Measurements from ENCODE around the gene POLRMT. TPM values are rescaled to one million over a fixed set of nuclear protein-coding genes. Genes with fewer than 3 reads are reported as not detected.

Gene POLRMT
- total RNA-seq, 1 donor from 2014 or later, result 45.3 TPM

DNA sequence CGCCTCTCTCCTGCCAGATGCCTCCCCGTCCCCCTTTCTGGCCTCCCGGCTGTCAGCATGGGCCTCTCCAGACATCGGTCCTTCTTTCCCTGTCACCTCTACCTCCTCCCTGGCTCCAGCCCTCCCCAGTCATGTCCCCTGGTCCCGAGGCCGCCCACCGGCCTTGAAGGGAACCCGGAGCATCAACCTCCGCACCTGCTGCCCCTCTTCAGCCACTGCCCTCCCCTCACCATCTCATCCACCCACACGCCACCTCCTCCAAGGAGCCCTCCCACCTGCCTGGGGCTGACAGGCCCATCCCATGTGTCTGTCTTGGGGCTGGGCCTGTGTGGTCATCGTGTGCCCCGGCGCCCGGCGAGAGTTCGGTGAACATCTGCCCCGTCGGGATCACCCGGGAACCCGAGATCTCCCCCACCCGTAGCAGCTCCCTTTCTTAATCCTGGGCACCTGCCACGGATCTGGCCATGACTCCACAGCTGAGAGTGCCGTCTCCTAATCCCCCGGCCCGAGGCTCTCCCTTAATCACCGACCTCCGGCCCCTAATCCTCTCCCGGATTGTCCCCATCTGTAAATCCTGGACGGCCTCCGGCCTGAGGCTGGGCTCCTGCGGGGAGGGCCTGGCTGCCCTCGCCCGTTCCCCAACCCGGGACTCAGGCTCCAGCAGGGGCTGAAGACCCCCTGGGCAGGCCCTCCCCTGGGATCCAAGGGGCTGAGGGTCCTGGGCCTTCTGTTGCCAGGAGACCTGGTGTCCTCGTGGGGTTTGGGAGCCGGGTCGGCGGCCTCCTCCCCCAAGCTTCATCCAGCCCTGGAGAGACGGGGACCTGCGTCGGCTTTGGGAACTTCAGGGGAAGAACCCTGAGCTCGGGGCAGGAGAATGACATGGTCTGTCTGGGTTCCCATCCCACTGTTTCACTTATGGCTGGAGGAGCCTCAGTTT lies 37.7 kb downstream of the POLRMT start:
- Histone ChIP-seq H3K27me3 (ENCODE audit: insufficient read depth, low read length) (peaks cover 3% of the 10 kb centered on the region), H3K4me3 (ENCODE audit: insufficient read depth, low read depth, low read length) (no peak overlapping the region), H3K9me3 (ENCODE audit: insufficient read depth, low read depth, low read length) (no peaks in the 10 kb centered on the region), H2AFZ (ENCODE audit: low read depth, low read length) (no peak overlapping the region), H3K4me2 (ENCODE audit: low read length) (no peak overlapping the region), H3K4me1 (ENCODE audit: insufficient read depth, low read length) (peaks cover 6% of the 10 kb centered on the region), H4K20me1 (ENCODE audit: insufficient read depth, low read length) (peaks cover 72% of the 10 kb centered on the region), H3K36me3 (ENCODE audit: insufficient read depth, low read length) (no peaks in the 10 kb centered on the region), H3K79me2 (ENCODE audit: insufficient read depth, low read length) (no peaks in the 10 kb centered on the region), H3K27ac (ENCODE audit: low read depth, low read length) (no peak overlapping the region), H3K9ac (ENCODE audit: low read length) (no peak overlapping the region)
- Mint-ChIP-seq H3K4me1 (ENCODE audit: low read depth, unreplicated experiment) (no peaks in the 10 kb centered on the region), H3K4me3 (ENCODE audit: unreplicated experiment) (no peak overlapping the region), H3K9me3 (ENCODE audit: unreplicated experiment) (peaks cover 2% of the 10 kb centered on the region), H3K36me3 (ENCODE audit: low read depth, unreplicated experiment) (no peaks in the 10 kb centered on the region), H3K27me3 (ENCODE audit: low read depth, unreplicated experiment) (peaks cover 34% of the 10 kb centered on the region), H3K27ac (ENCODE audit: unreplicated experiment) (no peak overlapping the region)
- no peak for FAIRE-seq
- TF ChIP-seq, protein P1, sequence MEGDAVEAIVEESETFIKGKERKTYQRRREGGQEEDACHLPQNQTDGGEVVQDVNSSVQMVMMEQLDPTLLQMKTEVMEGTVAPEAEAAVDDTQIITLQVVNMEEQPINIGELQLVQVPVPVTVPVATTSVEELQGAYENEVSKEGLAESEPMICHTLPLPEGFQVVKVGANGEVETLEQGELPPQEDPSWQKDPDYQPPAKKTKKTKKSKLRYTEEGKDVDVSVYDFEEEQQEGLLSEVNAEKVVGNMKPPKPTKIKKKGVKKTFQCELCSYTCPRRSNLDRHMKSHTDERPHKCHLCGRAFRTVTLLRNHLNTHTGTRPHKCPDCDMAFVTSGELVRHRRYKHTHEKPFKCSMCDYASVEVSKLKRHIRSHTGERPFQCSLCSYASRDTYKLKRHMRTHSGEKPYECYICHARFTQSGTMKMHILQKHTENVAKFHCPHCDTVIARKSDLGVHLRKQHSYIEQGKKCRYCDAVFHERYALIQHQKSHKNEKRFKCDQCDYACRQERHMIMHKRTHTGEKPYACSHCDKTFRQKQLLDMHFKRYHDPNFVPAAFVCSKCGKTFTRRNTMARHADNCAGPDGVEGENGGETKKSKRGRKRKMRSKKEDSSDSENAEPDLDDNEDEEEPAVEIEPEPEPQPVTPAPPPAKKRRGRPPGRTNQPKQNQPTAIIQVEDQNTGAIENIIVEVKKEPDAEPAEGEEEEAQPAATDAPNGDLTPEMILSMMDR (IDR thresholded peaks at IDR 0.05; ENCODE audit: insufficient read depth, low read depth, low read length), result no peak
- TF ChIP-seq EZH2 (IDR thresholded peaks at IDR 0.05; ENCODE audit: insufficient read depth, low read length), result peak; percentile 26
- no peak for DNase-seq (ENCODE audit: low read depth)

DNA sequence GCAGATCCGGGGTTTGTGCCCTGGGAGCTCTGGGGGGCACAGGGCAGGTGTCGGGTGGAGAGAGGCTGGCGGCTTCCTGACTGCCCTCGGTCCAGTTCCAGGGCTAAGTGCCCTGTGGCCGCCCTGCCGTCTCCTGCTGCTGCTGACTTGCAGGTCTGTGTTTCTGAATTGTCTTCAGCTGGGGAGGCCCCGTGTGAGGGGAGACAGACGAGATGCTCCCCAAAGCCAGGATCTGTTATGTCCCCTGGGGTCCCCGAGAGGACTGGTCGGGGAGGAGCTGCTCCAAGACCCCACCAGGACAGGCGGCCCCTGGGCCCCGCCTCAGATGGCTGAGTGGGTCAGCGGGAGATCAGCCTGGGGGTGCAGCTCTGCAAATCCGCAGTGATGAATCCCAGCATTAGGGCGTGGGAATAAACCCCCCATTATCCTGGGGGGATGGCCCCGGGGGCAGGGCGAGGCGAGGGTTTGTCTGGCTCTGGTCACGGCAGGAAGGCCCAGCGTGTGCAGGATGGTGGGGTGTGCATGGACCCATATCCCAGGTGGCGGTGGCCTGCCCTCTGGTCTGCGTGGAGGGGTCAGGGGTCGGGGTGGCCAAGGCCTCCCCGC lies 39.0 kb downstream of the POLRMT start:
- Mint-ChIP-seq H3K36me3 (ENCODE audit: low read depth, unreplicated experiment) (no peaks in the 10 kb centered on the region), H3K9me3 (ENCODE audit: unreplicated experiment) (no peaks in the 10 kb centered on the region), H3K4me1 (ENCODE audit: low read depth, unreplicated experiment) (no peaks in the 10 kb centered on the region), H3K4me3 (ENCODE audit: unreplicated experiment) (no peak overlapping the region), H3K27me3 (ENCODE audit: low read depth, unreplicated experiment) (peaks cover 34% of the 10 kb centered on the region), H3K27ac (ENCODE audit: unreplicated experiment) (no peak overlapping the region)
- no peaks in the 10 kb centered on the region for H3K9me3 ChIP-seq (ENCODE audit: insufficient read depth, low read depth, low read length)
- peaks cover 7% of the 10 kb centered on the region for H3K4me1 ChIP-seq (ENCODE audit: insufficient read depth, low read length)
- TF ChIP-seq, protein P1 (IDR thresholded peaks at IDR 0.05; ENCODE audit: insufficient read depth, low read depth, low read length), result no peak
- no peak for TF ChIP-seq EZH2 (IDR thresholded peaks at IDR 0.05; ENCODE audit: insufficient read depth, low read length)
- H3K36me3 ChIP-seq (ENCODE audit: insufficient read depth, low read length), result no peaks in the 10 kb centered on the region
- H3K27me3 ChIP-seq (ENCODE audit: insufficient read depth, low read length), result peaks cover 3% of the 10 kb centered on the region
- H3K4me2 ChIP-seq (ENCODE audit: low read length), result no peak overlapping the region
- no peak overlapping the region for H3K27ac ChIP-seq (ENCODE audit: low read depth, low read length)
- H2AFZ ChIP-seq (ENCODE audit: low read depth, low read length), result no peak overlapping the region
- H3K9ac ChIP-seq (ENCODE audit: low read length), result no peak overlapping the region
- FAIRE-seq (no peak), DNase-seq (ENCODE audit: low read depth) (no peak)
- no peak overlapping the region for H3K4me3 ChIP-seq (ENCODE audit: insufficient read depth, low read depth, low read length)
- no peaks in the 10 kb centered on the region for H3K79me2 ChIP-seq (ENCODE audit: insufficient read depth, low read length)
- H4K20me1 ChIP-seq (ENCODE audit: insufficient read depth, low read length), result peaks cover 72% of the 10 kb centered on the region

All from astrocyte (in vitro differentiated cells and primary cell).